Right hindlimb (tissue), 1 donor: ENCODE data around the gene SLC39A11.
"Not testable (repeated sequence)": the region's sequence is repeated elsewhere in the genome, so short reads cannot be mapped to it uniquely, and the experiment has no call there.

Experiments
- DNase-seq: peaks from one replicate; pipeline ENCODE4 v3.0.0-alpha.2; 2018

SLC39A11 gene

GRCh38 chr17:73105431-73105830, 12.9 kb upstream of the SLC39A11 start:
- no peak for DNase-seq

GRCh38 chr17:73104450-73104849, 12.0 kb upstream of the SLC39A11 start:
- no peak for DNase-seq

GRCh38 chr17:73103641-73104335, 11.3 kb upstream of the SLC39A11 start:
- DNase-seq, result no peak

GRCh38 chr17:73101031-73101430, 8.5 kb upstream of the SLC39A11 start:
- no peak for DNase-seq

- no peak for DNase-seq
These were observed 7.9 kb upstream of the SLC39A11 start for GRCh38 chr17:73100363-73100762.

GRCh38 chr17:73099511-73099910, 7.0 kb upstream of the SLC39A11 start:
- DNase-seq, result no peak

- DNase-seq, result no peak
These were observed 6.4 kb upstream of the SLC39A11 start for GRCh38 chr17:73098919-73099318.

GRCh38 chr17:73097973-73098765, 5.7 kb upstream of the SLC39A11 start:
- DNase-seq, result not testable (repeated sequence)

- no peak for DNase-seq
These were observed 4.4 kb upstream of the SLC39A11 start for GRCh38 chr17:73096866-73097265.

- no peak for DNase-seq
These were observed 3.7 kb upstream of the SLC39A11 start for GRCh38 chr17:73096211-73096610.

GRCh38 chr17:73093286-73093685, 798 bp upstream of the SLC39A11 start:
- no peak for DNase-seq

GRCh38 chr17:73091770-73092522, 542 bp downstream of the SLC39A11 start:
- DNase-seq, result peak; percentile 49

- DNase-seq, result no peak
These were observed 1.1 kb downstream of the SLC39A11 start for GRCh38 chr17:73091410-73091769.

GRCh38 chr17:73090396-73091202, 1.9 kb downstream of the SLC39A11 start:
- DNase-seq, result no peak

GRCh38 chr17:73089322-73090317, 2.9 kb downstream of the SLC39A11 start:
- no peak for DNase-seq

- DNase-seq, result no peak
These were observed 3.9 kb downstream of the SLC39A11 start for GRCh38 chr17:73088561-73088960.

- DNase-seq, result no peak
These were observed 9.1 kb downstream of the SLC39A11 start for GRCh38 chr17:73083432-73083831.

GRCh38 chr17:73074566-73074965, 17.9 kb downstream of the SLC39A11 start:
- no peak for DNase-seq

GRCh38 chr17:73072219-73072962, 20.1 kb downstream of the SLC39A11 start:
- DNase-seq, result peak; percentile 43
